IMR-90 (cell line): Measurements from ENCODE around the gene DNM3. TPM values are rescaled to one million over a fixed set of nuclear protein-coding genes. Genes with fewer than 3 reads are reported as not detected.

Source experiments
- ATAC-seq: fragments of 200-7000 bp; cut with Tn5 transposase; 2 replicates; pipeline ENCODE4 v1.9.1; 2020; ENCODE audit warnings: low read depth, mild to moderate bottlenecking, moderate library complexity
- BruUV-seq: library from RNA; stranded (reverse); fragments of 400-500 nt; replicated peaks from 2 replicates; lab custom pipeline; 2021; lab: Mats Ljungman, UMichigan
- CTCF ChIA-PET: fragments of 300-600 bp; formaldehyde crosslinking; extraction: SDS; loops from one replicate; lab custom pipeline; 2021; ENCODE audit warnings: antibody characterized with exemption; lab: Yijun Ruan, JAX
- POLR2A ChIA-PET: fragments of 300-600 bp; sonication (Branson Sonifier 250); formaldehyde crosslinking; loops from one replicate; lab custom pipeline; 2022; ENCODE audit warnings: antibody characterized with exemption; ENCODE audit not compliant: unreplicated experiment; lab: Charles Lee
- DNase-seq: peaks from one replicate; pipeline ENCODE4 v3.0.0; 2013
- H2AFZ ChIP-seq: replicated peaks from 2 replicates; pipeline ENCODE3; 2013; ENCODE audit warnings: low read length, mild to moderate bottlenecking; ENCODE audit not compliant: poor library complexity
- H2AK5ac ChIP-seq: 2 replicates; pipeline ENCODE4 v1.6.1; 2013; ENCODE audit warnings: low read depth, low read length, inconsistent platforms
- H2AK9ac ChIP-seq: replicated peaks from 2 replicates; pipeline ENCODE3; 2013; ENCODE audit warnings: mild to moderate bottlenecking, low read depth, low read length, moderate library complexity; ENCODE audit not compliant: poor library complexity
- H2BK120ac ChIP-seq: 2 replicates; pipeline ENCODE4 v1.6.1; 2013; ENCODE audit warnings: low read depth, low read length, inconsistent platforms
- H2BK15ac ChIP-seq: 3 replicates; pipeline ENCODE4 v1.6.1; 2013; ENCODE audit warnings: low read depth, low read length, inconsistent platforms
- H2BK20ac ChIP-seq: 2 replicates; pipeline ENCODE4 v1.6.1; 2013; ENCODE audit warnings: low read depth, mild to moderate bottlenecking, inconsistent platforms, low read length, moderate library complexity
- H2BK5ac ChIP-seq: 2 replicates; pipeline ENCODE4 v1.6.1; 2013; ENCODE audit warnings: mild to moderate bottlenecking, low read depth, low read length, inconsistent platforms; ENCODE audit not compliant: poor library complexity, severe bottlenecking
- H3K14ac ChIP-seq: replicated peaks from 2 replicates; pipeline ENCODE4 v1.6.1; 2013; ENCODE audit warnings: low read depth, low read length, inconsistent platforms
- H3K18ac ChIP-seq: 2 replicates; pipeline ENCODE4 v1.6.1; 2013; ENCODE audit warnings: low read depth, low read length, control low read depth
- H3K23ac ChIP-seq: 2 replicates; pipeline ENCODE4 v1.6.1; 2013; ENCODE audit warnings: low read depth, low read length, inconsistent platforms
- H3K27ac ChIP-seq: 2 replicates; pipeline ENCODE4 v1.5.1; 2013; ENCODE audit warnings: mild to moderate bottlenecking, control low read depth, low read length; ENCODE audit not compliant: insufficient read depth
- H3K27me3 ChIP-seq: 2 replicates; pipeline ENCODE4 v1.6.1; 2013; ENCODE audit warnings: low read length; ENCODE audit not compliant: control insufficient read depth, insufficient read depth
- H3K36me3 ChIP-seq: 2 replicates; pipeline ENCODE4 v1.6.1; 2013; ENCODE audit warnings: low read length, mixed read lengths; ENCODE audit not compliant: control insufficient read depth, insufficient read depth
- H3K4ac ChIP-seq: 2 replicates; pipeline ENCODE4 v1.6.1; 2013; ENCODE audit warnings: low read depth, low read length, inconsistent platforms
- H3K4me1 ChIP-seq: 2 replicates; pipeline ENCODE4 v1.6.1; 2013; ENCODE audit warnings: low read length, mixed read lengths; ENCODE audit not compliant: control insufficient read depth, insufficient read depth
- H3K4me2 ChIP-seq: 2 replicates; pipeline ENCODE4 v1.6.1; 2013; ENCODE audit warnings: low read depth, mild to moderate bottlenecking, control low read depth, low read length, moderate library complexity
- H3K4me3 ChIP-seq: 2 replicates; pipeline ENCODE4 v1.5.1; 2013; ENCODE audit warnings: low read depth, mild to moderate bottlenecking, control low read depth, low read length, moderate library complexity; ENCODE audit not compliant: insufficient read depth
- H3K56ac ChIP-seq: 2 replicates; pipeline ENCODE4 v1.6.1; 2013; ENCODE audit warnings: low read length, inconsistent platforms; ENCODE audit not compliant: insufficient read depth; ENCODE audit errors: extremely low read depth
- H3K79me1 ChIP-seq, 2 experiments: 2 replicates each; pipeline ENCODE4 v1.6.1; 2013; ENCODE audit warnings: low read length in 2 of 2, inconsistent platforms in 1 of 2, low read depth in 1 of 2
- H3K9ac ChIP-seq: 2 replicates; pipeline ENCODE4 v1.6.1; 2013; ENCODE audit warnings: low read depth, low read length, control low read depth
- H3K9me1 ChIP-seq: 2 replicates; pipeline ENCODE4 v1.6.1; 2013; ENCODE audit warnings: low read length, inconsistent platforms; ENCODE audit not compliant: insufficient read depth
- H3K9me3 ChIP-seq: 2 replicates; pipeline ENCODE4 v1.6.1; 2013; ENCODE audit warnings: low read length; ENCODE audit not compliant: control insufficient read depth, insufficient read depth
- H4K20me1 ChIP-seq: 2 replicates; pipeline ENCODE4 v1.6.1; 2013; ENCODE audit warnings: low read length, inconsistent platforms; ENCODE audit not compliant: insufficient read depth
- H4K5ac ChIP-seq: 2 replicates; pipeline ENCODE4 v1.6.1; 2013; ENCODE audit warnings: mild to moderate bottlenecking, low read depth, low read length, control low read depth
- H4K8ac ChIP-seq, 2 experiments: 2 replicates each; pipeline ENCODE4 v1.6.1; 2013; ENCODE audit warnings: low read depth in 2 of 2, low read length in 2 of 2, control low read depth in 1 of 2, inconsistent platforms in 1 of 2
- H4K91ac ChIP-seq: 2 replicates; pipeline ENCODE4 v1.6.1; 2013; ENCODE audit warnings: low read depth, low read length, inconsistent platforms; ENCODE audit not compliant: insufficient read depth
- CEBPB ChIP-seq: IDR thresholded peaks from 2 replicates; pipeline ENCODE4 v1.6.1; 2012; ENCODE audit warnings: low read depth, low read length, improper control_type of control experiment
- ELK1 ChIP-seq: fragments of 150-350 bp; IDR thresholded peaks from 2 replicates; pipeline ENCODE4 v1.6.1; 2016; ENCODE audit warnings: low read depth, mild to moderate bottlenecking, low read length, moderate library complexity, borderline replicate concordance
- RAD21 ChIP-seq: IDR thresholded peaks from 2 replicates; pipeline ENCODE4 v1.6.1; 2012; ENCODE audit warnings: low read length, improper control_type of control experiment
- WGBS, 2 experiments: methylation state at CpG; one replicate each; pipeline versions ENCODE4 v1.1.5 to v1.1.7; 2013; ENCODE audit warnings: missing lambda C conversion rate in 2 of 2; ENCODE audit not compliant: insufficient read length in 1 of 2; ENCODE audit errors: extremely low coverage in 2 of 2; 5-methylcytosine and 5-hydroxymethylcytosine counted together
- dilution Hi-C: fragments of 300-500 bp; cut with HindIII; formaldehyde crosslinking; loops from one replicate; pipeline ENCODE4 v1.14.3; 2018; ENCODE audit warnings: low sequenced_read_pairs; ENCODE audit not compliant: unreplicated experiment
- in situ Hi-C: fragments of 300-500 bp; cut with MboI; formaldehyde crosslinking; loops from 3 replicates; pipeline ENCODE4 v1.14.3; 2019; ENCODE audit warnings: low sequenced_read_pairs, inconsistent platforms, mixed read lengths
- intact Hi-C: fragments of 100-400 bp; cut with micrococcal nuclease; formaldehyde crosslinking; loops from 2 replicates; pipeline ENCODE4 v1.10.0; 2022
- polyA plus RNA-seq, 3 experiments: library from polyadenylated mRNA; depleted of rRNA; stranded (reverse); fragments of >200 nt; gene quantifications; 2 replicates each; pipeline ENCODE4 v1.2.3, GENCODE V29; 2012; ENCODE audit warnings: low replicate concordance in 1 of 3
- total RNA-seq: library from RNA; depleted of rRNA; stranded (reverse); fragments of >200 nt; gene quantifications from 2 replicates; pipeline ENCODE4 v1.2.3, GENCODE V29; 2012

Gene DNM3
- total and polyA plus RNA-seq, 2 of the 4 experiments (the other 2 are of a cell fraction): 0.36 TPM

DNA sequence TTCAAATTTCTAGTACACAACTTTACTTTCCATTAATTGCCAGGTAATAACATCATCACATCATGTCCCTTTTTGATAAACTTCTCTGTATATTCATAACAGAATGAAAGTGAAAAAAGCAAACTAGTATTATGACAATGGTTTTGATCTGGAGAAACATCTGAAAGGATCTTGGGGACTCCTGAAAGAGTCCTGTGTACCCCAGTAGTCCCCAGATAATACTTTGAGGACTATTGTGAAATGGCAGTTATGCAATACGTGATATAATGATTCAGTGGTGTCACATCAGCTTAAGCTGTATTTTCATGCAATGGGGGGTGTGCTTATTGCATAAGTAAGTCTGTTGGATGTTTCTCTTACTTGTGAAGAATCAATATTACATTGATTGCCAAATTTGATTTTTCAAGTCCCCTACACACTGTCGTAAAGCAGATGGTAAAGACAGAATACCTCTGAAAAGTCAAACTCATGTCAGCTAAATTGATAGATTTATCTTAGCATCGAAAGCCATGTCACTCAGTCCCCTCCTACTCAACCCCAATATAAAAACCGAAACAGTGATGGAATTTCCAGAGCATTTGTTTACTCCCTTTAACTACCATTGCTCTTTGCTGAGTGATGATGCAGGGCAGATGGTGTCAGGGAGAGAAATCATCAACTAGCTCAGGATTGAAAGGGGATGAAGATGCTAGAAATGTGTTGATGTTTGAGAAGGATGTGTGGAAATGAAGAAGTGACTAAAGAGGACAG, 432.5 kb downstream of the DNM3 start:
- no peak overlapping the region for H2BK120ac ChIP-seq
- H3K4me3 ChIP-seq: no peak overlapping the region
- no peak overlapping the region for H4K5ac ChIP-seq
- H3K9me3 ChIP-seq: no peaks in the 10 kb centered on the region
- H4K20me1 ChIP-seq: no peaks in the 10 kb centered on the region
- H4K8ac ChIP-seq: no peak overlapping the region
- in situ Hi-C loops (no loop called here), dilution Hi-C loops (no loop called here), intact Hi-C loops (loop anchor here (5.0 to 10.0 kb wide), 3 partner anchors 123 to 269 kb away; no protein-coding TSS in a partner anchor)
- no peak overlapping the region for H2BK15ac ChIP-seq
- peaks cover 4% of the 10 kb centered on the region for H3K4me1 ChIP-seq
- H3K27ac ChIP-seq: no peak overlapping the region
- 0 out of 2 replicates have a peak overlapping the region, but pooled peaks have one; percentile 28 for H3K18ac ChIP-seq
- H2AK5ac ChIP-seq: no peak overlapping the region
- H3K23ac ChIP-seq: no peak overlapping the region
- no peak overlapping the region for H3K9ac ChIP-seq
- no peak overlapping the region for H3K56ac ChIP-seq
- no peaks in the 10 kb centered on the region for H3K36me3 ChIP-seq
- no peak for ATAC-seq
- H3K9me1 ChIP-seq: no peaks in the 10 kb centered on the region
- ChIA-PET POLR2A (no interaction called here), CTCF (no interaction called here)
- H3K27me3 ChIP-seq: no peaks in the 10 kb centered on the region
- BruUV-seq: no TSS peak
- WGBS, 2 experiments: no CpG with 5 or more reads among the region's 4 CpGs
- TF ChIP-seq CEBPB: peak; percentile 74
- no peak for TF ChIP-seq RAD21
- TF ChIP-seq ELK1: no peak
- H2BK5ac ChIP-seq: no peak overlapping the region
- no peak for DNase-seq
- no peak overlapping the region for H2BK20ac ChIP-seq
- no peak overlapping the region for H4K91ac ChIP-seq
- no peak overlapping the region for H2AK9ac ChIP-seq
- H3K4me2 ChIP-seq: no peak overlapping the region
- no peak overlapping the region for H3K4ac ChIP-seq
- H3K79me1 ChIP-seq: no peaks in the 10 kb centered on the region
- no peak overlapping the region for H2AFZ ChIP-seq
- no peak overlapping the region for H3K14ac ChIP-seq
